ENCODE data around the gene CHST9. TPM values are rescaled to one million over a fixed set of nuclear protein-coding genes. Genes with fewer than 3 reads are reported as not detected.

The CHST9 gene
- total and polyA plus RNA-seq, 10 of the 15 experiments (the other 5 are each of a cell fraction or from before 2014, with no cell fraction given), result 0.34 TPM; not detected in 9

DNA sequence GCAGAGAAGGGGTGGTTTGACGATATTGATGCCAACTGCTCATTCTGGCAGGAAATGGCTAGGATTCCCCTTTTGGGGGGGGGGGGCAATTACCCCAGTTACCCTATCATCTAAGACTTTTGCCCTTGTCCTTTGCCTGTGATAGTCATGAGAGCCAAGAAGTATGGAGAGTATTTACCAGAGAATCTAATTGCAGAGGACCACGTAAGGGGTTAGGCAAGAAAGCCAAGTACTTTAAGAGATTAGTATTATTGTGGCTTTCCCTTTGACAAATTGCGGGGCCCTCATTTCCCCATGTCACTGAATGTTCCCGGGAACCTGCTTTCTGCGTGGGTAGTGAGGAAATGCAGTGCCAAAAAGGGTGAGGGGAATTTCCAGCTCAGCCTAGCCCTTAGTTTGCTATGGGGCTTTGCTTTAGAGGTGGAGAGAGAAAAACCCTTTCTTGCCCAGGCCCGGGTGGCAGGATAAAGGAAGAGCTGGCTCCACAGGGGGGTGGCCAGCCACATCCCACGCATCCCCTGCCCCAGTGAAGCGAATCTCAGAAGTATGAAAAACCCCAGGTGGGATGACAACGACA is 321.1 kb downstream of the CHST9 start:
- H3K36me3 ChIP-seq (ENCODE audit: control insufficient read depth in 2 of 2, insufficient read depth in 2 of 2, low read length in 1 of 2), result no peaks in the 10 kb centered on the region
- no TSS peak for BruUV-seq (replicated peaks)
- 0 out of 3 replicates have a peak, but pooled peaks have one; percentile 18 for ATAC-seq
- POLR2A ChIA-PET, result no interaction called here
- H3K4me3 ChIP-seq, result no peak overlapping the region
- no peak overlapping the region for H2AFZ ChIP-seq (ENCODE audit: control insufficient read depth, low read depth, low read length)
- in situ Hi-C loops (cut with MboI) (no loop called here), intact Hi-C loops (cut with micrococcal nuclease; ENCODE audit: unreplicated experiment) (no loop called here)
- H3K9ac ChIP-seq (ENCODE audit: control insufficient read depth, insufficient read depth, low read length), result no peak overlapping the region
- no peaks in the 10 kb centered on the region for H3K79me2 ChIP-seq (ENCODE audit: control insufficient read depth, insufficient read depth, low read length)
- H3K4me2 ChIP-seq (ENCODE audit: control insufficient read depth, insufficient read depth), result no peak overlapping the region
- TF ChIP-seq ZSCAN29 (IDR thresholded peaks at IDR 0.05) (no peak), MTA2 (IDR thresholded peaks at IDR 0.05; ENCODE audit: low read depth) (no peak), PAX8 (IDR thresholded peaks at IDR 0.05) (no peak), HDAC6 (IDR thresholded peaks at IDR 0.05; ENCODE audit: unreplicated experiment) (no peak)
- SMC1A ChIA-PET (ENCODE audit: uncharacterized antibody, unreplicated experiment), result no interaction called here
- CTCF ChIA-PET, result interaction anchor here (0.9 kb wide), 1 partner anchor 106 kb away, joined by 3 read pairs; no protein-coding TSS in a partner anchor
- no peak for DNase-seq (ENCODE audit: low read depth, low spot score)
- no peaks in the 10 kb centered on the region for H4K20me1 ChIP-seq (ENCODE audit: control insufficient read depth, insufficient read depth)
- FAIRE-seq, result no peak
- RAD21 ChIA-PET (ENCODE audit: unreplicated experiment), result interaction anchor here (1.2 kb wide), 1 partner anchor 482 kb away, joined by 3 read pairs; no protein-coding TSS in a partner anchor
- H3K4me1 ChIP-seq (ENCODE audit: control insufficient read depth, insufficient read depth, low read length), result no peaks in the 10 kb centered on the region
- WGBS (ENCODE audit: insufficient coverage, insufficient replicate concordance, low lambda C conversion rate, missing lambda C conversion rate), result 13% methylated on average over 9 of the region's 9 CpGs
- peaks cover 1 to 3% of the 10 kb centered on the region in 2 experiments; a peak in 3 of 4 replicates for H3K27me3 ChIP-seq (replicated peaks in 1 of 2; ENCODE audit: control insufficient read depth in 2 of 2, insufficient read depth in 2 of 2, low read length in 1 of 2)
- H3K27ac ChIP-seq (ENCODE audit: control insufficient read depth, insufficient read depth), result no peak overlapping the region
- no peaks in the 10 kb centered on the region for H3K9me3 ChIP-seq (replicated peaks; ENCODE audit: control insufficient read depth, insufficient read depth, low read length)

DNA sequence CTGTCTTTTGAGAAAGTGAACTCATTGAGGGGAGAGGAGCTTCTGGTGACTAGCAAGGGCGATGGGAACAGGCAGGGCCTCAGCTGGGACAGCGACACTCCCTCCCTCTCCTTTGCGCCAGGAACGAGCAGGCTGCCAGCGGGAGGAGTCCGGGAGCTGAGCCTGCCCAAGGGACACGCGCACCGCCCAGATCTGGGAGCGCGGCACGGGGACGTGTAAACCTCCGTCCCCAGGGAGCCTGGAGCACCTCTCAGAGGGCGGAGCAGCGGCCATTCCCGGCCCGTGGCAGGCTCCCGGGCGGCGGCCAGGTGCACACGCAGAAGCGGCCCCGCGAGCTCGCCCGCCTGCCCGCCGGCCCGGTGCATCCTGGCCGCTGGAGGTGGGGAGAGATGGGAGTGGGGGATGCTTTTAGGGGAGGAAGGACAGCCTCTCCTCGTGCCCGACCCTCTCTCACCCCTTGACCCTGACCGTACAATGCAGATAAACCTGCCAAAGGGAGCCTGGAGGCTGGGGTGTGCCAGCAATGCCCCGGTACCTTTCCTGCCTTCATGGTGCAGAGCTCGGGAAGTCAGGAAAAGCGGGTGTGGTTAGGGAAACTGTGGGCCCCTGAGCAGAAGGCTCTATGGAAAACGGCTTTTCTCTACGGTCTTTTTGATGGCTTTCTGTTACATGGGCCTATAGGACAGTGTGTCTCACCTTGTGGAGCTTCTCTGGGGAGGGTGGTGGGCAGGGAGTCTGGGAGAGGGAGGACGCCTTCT is 321.8 kb downstream of the CHST9 start:
- in situ Hi-C loops (cut with MboI), result no loop called here
- FAIRE-seq (no peak), DNase-seq (ENCODE audit: low read depth, low spot score) (no peak), ATAC-seq (no peak; the same call in 2 of the 3 replicates)
- Histone ChIP-seq H3K36me3 (ENCODE audit: control insufficient read depth in 2 of 2, insufficient read depth in 2 of 2, low read length in 1 of 2) (no peaks in the 10 kb centered on the region), H3K27me3 (replicated peaks in 1 of 2; ENCODE audit: control insufficient read depth in 2 of 2, insufficient read depth in 2 of 2, low read length in 1 of 2) (peaks cover 1 to 3% of the 10 kb centered on the region in 2 experiments; a peak in 3 of 4 replicates), H3K4me1 (ENCODE audit: control insufficient read depth, insufficient read depth, low read length) (no peaks in the 10 kb centered on the region), H3K4me3 (no peak overlapping the region), H2AFZ (ENCODE audit: control insufficient read depth, low read depth, low read length) (no peak overlapping the region), H3K9ac (ENCODE audit: control insufficient read depth, insufficient read depth, low read length) (no peak overlapping the region), H3K4me2 (ENCODE audit: control insufficient read depth, insufficient read depth) (no peak overlapping the region), H3K9me3 (replicated peaks; ENCODE audit: control insufficient read depth, insufficient read depth, low read length) (no peaks in the 10 kb centered on the region), H4K20me1 (ENCODE audit: control insufficient read depth, insufficient read depth) (no peaks in the 10 kb centered on the region), H3K79me2 (ENCODE audit: control insufficient read depth, insufficient read depth, low read length) (no peaks in the 10 kb centered on the region), H3K27ac (ENCODE audit: control insufficient read depth, insufficient read depth) (no peak overlapping the region)
- BruUV-seq (replicated peaks), result no TSS peak
- no peak for TF ChIP-seq MYC (IDR thresholded peaks at IDR 0.05; ENCODE audit: insufficient read depth, insufficient read length, insufficient replicate concordance, low read length, severe bottlenecking)
- TF ChIP-seq SMAD1 (IDR thresholded peaks at IDR 0.05; ENCODE audit: low read depth, partially characterized antibody), result no peak
- TF ChIP-seq ZNF207 (IDR thresholded peaks at IDR 0.05; ENCODE audit: borderline replicate concordance), result no peak
- no peak for TF ChIP-seq RAD21 (IDR thresholded peaks at IDR 0.05; ENCODE audit: insufficient read depth, low read depth, low read length)
- TF ChIP-seq, protein P1, sequence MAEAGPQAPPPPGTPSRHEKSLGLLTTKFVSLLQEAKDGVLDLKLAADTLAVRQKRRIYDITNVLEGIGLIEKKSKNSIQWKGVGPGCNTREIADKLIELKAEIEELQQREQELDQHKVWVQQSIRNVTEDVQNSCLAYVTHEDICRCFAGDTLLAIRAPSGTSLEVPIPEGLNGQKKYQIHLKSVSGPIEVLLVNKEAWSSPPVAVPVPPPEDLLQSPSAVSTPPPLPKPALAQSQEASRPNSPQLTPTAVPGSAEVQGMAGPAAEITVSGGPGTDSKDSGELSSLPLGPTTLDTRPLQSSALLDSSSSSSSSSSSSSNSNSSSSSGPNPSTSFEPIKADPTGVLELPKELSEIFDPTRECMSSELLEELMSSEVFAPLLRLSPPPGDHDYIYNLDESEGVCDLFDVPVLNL (IDR thresholded peaks at IDR 0.05; ENCODE audit: low read depth, low read length), result no peak
- TF ChIP-seq YBX1 (IDR thresholded peaks at IDR 0.05), result no peak
- TF ChIP-seq IKZF2 (IDR thresholded peaks at IDR 0.05), result no peak
- TF ChIP-seq STAT1 (conservative IDR thresholded peaks at IDR 0.05), result no peak
- no peak for TF ChIP-seq SMAD5 (IDR thresholded peaks at IDR 0.05; ENCODE audit: low read depth)
- no peak for TF ChIP-seq NFYB (IDR thresholded peaks at IDR 0.05; ENCODE audit: insufficient read depth, low read depth, low read length)
- no peak for TF ChIP-seq ZNF274 (IDR thresholded peaks at IDR 0.05; ENCODE audit: insufficient read depth, insufficient read length)
- 30% methylated on average over 35 of the region's 40 CpGs for WGBS (ENCODE audit: insufficient coverage, insufficient replicate concordance, low lambda C conversion rate, missing lambda C conversion rate)
- intact Hi-C loops (cut with micrococcal nuclease; ENCODE audit: unreplicated experiment), result no loop called here
- ChIA-PET POLR2A (no interaction called here), RAD21 (ENCODE audit: unreplicated experiment) (no interaction called here), SMC1A (ENCODE audit: uncharacterized antibody, unreplicated experiment) (interaction anchor here (1.1 to 1.4 kb wide), 2 partner anchors 12 to 22 kb away, joined by 3 to 5 read pairs; no protein-coding TSS in a partner anchor), CTCF (interaction anchor here (0.8 kb wide), 1 partner anchor 22 kb away, joined by 3 read pairs; no protein-coding TSS in a partner anchor)

Measured in GM12878 (cell line).